AG08395 (cell line): ENCODE measurements around the gene TTC34.
"Not testable (repeated sequence)": the region's sequence is repeated elsewhere in the genome, so short reads cannot be mapped to it uniquely, and the experiment has no call there.

Experiments
- DNase-seq: peaks from one replicate; pipeline ENCODE4 v3.0.0; 2012; ENCODE audit warnings: mixed read lengths, low spot score

The TTC34 gene

GRCh38 chr1:2775333-2775732, 26.2 kb downstream of the TTC34 start:
- DNase-seq = not testable (repeated sequence)

GRCh38 chr1:2768052-2768451, 33.4 kb downstream of the TTC34 start:
- not testable (repeated sequence) for DNase-seq

- DNase-seq = not testable (repeated sequence)
Measured at GRCh38 chr1:2759433-2759832, 42.1 kb downstream of the TTC34 start.

- not testable (repeated sequence) for DNase-seq
Measured at GRCh38 chr1:2757519-2757918, 44.0 kb downstream of the TTC34 start.

- not testable (repeated sequence) for DNase-seq
Measured at GRCh38 chr1:2755426-2755825, 46.1 kb downstream of the TTC34 start.

- DNase-seq = not testable (repeated sequence)
Measured at GRCh38 chr1:2754597-2754996, 46.9 kb downstream of the TTC34 start.

- not testable (repeated sequence) for DNase-seq
Measured at GRCh38 chr1:2752503-2752902, 49.0 kb downstream of the TTC34 start.

GRCh38 chr1:2751866-2752265, 49.6 kb downstream of the TTC34 start:
- DNase-seq = not testable (repeated sequence)

- not testable (repeated sequence) for DNase-seq
Measured at GRCh38 chr1:2750766-2751730, 50.4 kb downstream of the TTC34 start.

- not testable (repeated sequence) for DNase-seq
Measured at GRCh38 chr1:2750041-2750680, 51.3 kb downstream of the TTC34 start.

GRCh38 chr1:2748626-2749025, 52.9 kb downstream of the TTC34 start:
- not testable (repeated sequence) for DNase-seq

- DNase-seq = not testable (repeated sequence)
Measured at GRCh38 chr1:2694796-2695195, 106.7 kb downstream of the TTC34 start.

- DNase-seq = not testable (repeated sequence)
Measured at GRCh38 chr1:2690180-2690579, 111.3 kb downstream of the TTC34 start.

- not testable (repeated sequence) for DNase-seq
Measured at GRCh38 chr1:2688336-2688665, 113.2 kb downstream of the TTC34 start.

GRCh38 chr1:2687638-2688335, 113.7 kb downstream of the TTC34 start:
- DNase-seq = not testable (repeated sequence)

- DNase-seq = not testable (repeated sequence)
Measured at GRCh38 chr1:2687174-2687591, 114.3 kb downstream of the TTC34 start.

GRCh38 chr1:2686091-2686863, 115.2 kb downstream of the TTC34 start:
- not testable (repeated sequence) for DNase-seq

- DNase-seq = not testable (repeated sequence)
Measured at GRCh38 chr1:2685671-2686070, 115.8 kb downstream of the TTC34 start.

- not testable (repeated sequence) for DNase-seq
Measured at GRCh38 chr1:2684878-2685277, 116.6 kb downstream of the TTC34 start.

GRCh38 chr1:2684000-2684399, 117.5 kb downstream of the TTC34 start:
- DNase-seq = not testable (repeated sequence)

GRCh38 chr1:2683321-2683741, 118.2 kb downstream of the TTC34 start:
- DNase-seq = not testable (repeated sequence)
